SK-N-SH (cell line): ENCODE measurements around the gene ABLIM1. TPM values are rescaled to one million over a fixed set of nuclear protein-coding genes. Genes with fewer than 3 reads are reported as not detected.

Experiments
- CTCF ChIA-PET: fragments of 300-600, 350-600 bp; formaldehyde crosslinking; extraction: SDS; loops from one replicate; lab custom pipeline; 2021; lab: Yijun Ruan, JAX
- POLR2A ChIA-PET: fragments of 350-600 bp; sonication (Branson Sonifier 250); formaldehyde crosslinking; extraction: SDS; loops from one replicate; lab custom pipeline; 2020; ENCODE audit warnings: antibody characterized with exemption, inconsistent platforms; lab: Yijun Ruan, JAX
- DNase-seq: peaks from one replicate; pipeline ENCODE4 v3.0.0; 2012
- H2AFZ ChIP-seq: fragments of 200-600 bp; sonication (generic); 2 replicates; pipeline ENCODE4 v1.8.1; 2016; ENCODE audit warnings: antibody characterized with exemption, mild to moderate bottlenecking, low read depth
- H3F3A ChIP-seq: fragments of 200-600 bp; sonication (generic); replicated peaks from 2 replicates; pipeline ENCODE3; 2016; ENCODE audit warnings: antibody characterized with exemption, mild to moderate bottlenecking; ENCODE audit not compliant: insufficient read depth
- H3K27ac ChIP-seq, 2 experiments: fragments of 200-500 bp in 1 of 2; fragments of 200-600 bp in 1 of 2; sonication (Bioruptor generic) in 1 of 2; sonication (generic), shearing (Covaris generic) in 1 of 2; 2 replicates each; pipeline versions ENCODE4 v1.5.1 to v1.6.1; 2014 to 2016; ENCODE audit warnings: low read depth in 2 of 2, inconsistent platforms in 1 of 2, low read length in 1 of 2, mild to moderate bottlenecking in 1 of 2, mixed read lengths in 1 of 2
- H3K27me3 ChIP-seq: fragments of 200-600 bp; sonication (generic), shearing (Covaris generic); 2 replicates; pipeline ENCODE4 v1.6.1; 2016; ENCODE audit warnings: mixed run types; ENCODE audit not compliant: insufficient read depth
- H3K36me3 ChIP-seq, 2 experiments: fragments of 200-500 bp in 1 of 2; fragments of 200-600 bp in 1 of 2; sonication (Bioruptor generic) in 1 of 2; sonication (generic) in 1 of 2; replicated peaks in 1 of 2; 2 replicates each; pipeline versions ENCODE3 to v1.5.1; 2014 to 2016; ENCODE audit warnings: low read length in 1 of 2, mild to moderate bottlenecking in 1 of 2; ENCODE audit not compliant: insufficient read depth in 2 of 2, control insufficient read depth in 1 of 2
- H3K4me1 ChIP-seq, 2 experiments: fragments of 200-500 bp in 1 of 2; fragments of 200-600 bp in 1 of 2; sonication (Bioruptor generic) in 1 of 2; sonication (generic), shearing (Covaris generic) in 1 of 2; 2 replicates each; pipeline versions ENCODE4 v1.5.1 to v1.6.1; 2014 to 2016; ENCODE audit warnings: low read depth in 1 of 2, low read length in 1 of 2, mixed run types in 1 of 2; ENCODE audit not compliant: insufficient read depth in 2 of 2, control insufficient read depth in 1 of 2
- H3K4me2 ChIP-seq: fragments of 200-600 bp; sonication (generic), shearing (Covaris generic); 2 replicates; pipeline ENCODE4 v1.6.1; 2017; ENCODE audit warnings: mixed run types
- H3K4me3 ChIP-seq, 2 experiments: fragments of 200-500 bp in 1 of 2; fragments of 200-600 bp in 1 of 2; sonication (Bioruptor generic) in 1 of 2; sonication (generic), shearing (Covaris generic) in 1 of 2; 2 replicates each; pipeline versions ENCODE4 v1.5.1 to v1.8.1; 2014 to 2016; ENCODE audit warnings: low read depth in 2 of 2, inconsistent platforms in 1 of 2, low read length in 1 of 2, mild to moderate bottlenecking in 1 of 2, mixed read lengths in 1 of 2, moderate library complexity in 1 of 2
- H3K79me2 ChIP-seq: fragments of 200-600 bp; sonication (generic); 2 replicates; pipeline ENCODE4 v1.8.1; 2017; ENCODE audit warnings: mild to moderate bottlenecking; ENCODE audit not compliant: insufficient read depth
- H3K9ac ChIP-seq: fragments of 200-600 bp; sonication (generic); 2 replicates; pipeline ENCODE4 v1.6.1; 2017; ENCODE audit warnings: mixed run types
- H3K9me2 ChIP-seq: fragments of 200-600 bp; sonication (generic); 2 replicates; pipeline ENCODE4 v1.6.1; 2017; ENCODE audit warnings: mixed run types
- H3K9me3 ChIP-seq: fragments of 200-600 bp; sonication (generic); 2 replicates; pipeline ENCODE4 v1.6.1; 2017; ENCODE audit warnings: mixed run types, mild to moderate bottlenecking, moderate library complexity
- H4K20me1 ChIP-seq: fragments of 200-600 bp; sonication (generic); 2 replicates; pipeline ENCODE4 v1.6.1; 2017; ENCODE audit warnings: mild to moderate bottlenecking, mixed run types; ENCODE audit not compliant: insufficient read depth
- CHD2 ChIP-seq: fragments of 150-350 bp; IDR thresholded peaks from 2 replicates; pipeline ENCODE4 v1.6.1; 2018; ENCODE audit warnings: low read length; ENCODE audit not compliant: partially characterized antibody
- EP300 ChIP-seq, 2 experiments: IDR thresholded peaks; 2 replicates each; pipeline versions ENCODE4 v1.4.0 to v1.6.1; 2012; ENCODE audit warnings: borderline replicate concordance in 1 of 2, low read depth in 1 of 2, low read length in 1 of 2
- EZH2phosphoT487 ChIP-seq: fragments of 200-600 bp; sonication (generic); IDR thresholded peaks from 2 replicates; pipeline ENCODE4 v1.6.1; 2017; ENCODE audit warnings: low read depth, mixed run types, mild to moderate bottlenecking, antibody characterized with exemption, moderate library complexity, borderline replicate concordance
- FOSL2 ChIP-seq: IDR thresholded peaks from 2 replicates; pipeline ENCODE4 v1.4.0; 2012; ENCODE audit warnings: low read depth, mild to moderate bottlenecking, moderate library complexity, borderline replicate concordance
- FOXJ3 ChIP-seq: sonication (generic); formaldehyde crosslinking; IDR thresholded peaks from 2 replicates; pipeline ENCODE4 v1.5.1; 2020; ENCODE audit warnings: mild to moderate bottlenecking, missing genetic modification reagents
- GABPA ChIP-seq: IDR thresholded peaks from 2 replicates; pipeline ENCODE4 v1.4.0; 2012; ENCODE audit warnings: low read depth, mild to moderate bottlenecking
- MEF2A ChIP-seq: IDR thresholded peaks from 2 replicates; pipeline ENCODE4 v1.4.0; 2012; ENCODE audit warnings: low read depth, borderline replicate concordance
- MXI1 ChIP-seq: IDR thresholded peaks from 2 replicates; pipeline ENCODE4 v1.6.1; 2012; ENCODE audit warnings: mild to moderate bottlenecking, low read depth, low read length, improper control_type of control experiment
- NRF1 ChIP-seq: IDR thresholded peaks from 2 replicates; pipeline ENCODE4 v1.6.1; 2012; ENCODE audit warnings: low read depth, mild to moderate bottlenecking, low read length
- POLR2AphosphoS5 ChIP-seq: IDR thresholded peaks from 2 replicates; pipeline ENCODE4 v1.6.1; 2012; ENCODE audit warnings: low read depth, low read length
- RAD21 ChIP-seq: IDR thresholded peaks from 2 replicates; pipeline ENCODE4 v1.6.1; 2012; ENCODE audit warnings: mild to moderate bottlenecking, low read length
- RFX5 ChIP-seq: IDR thresholded peaks from 2 replicates; pipeline ENCODE4 v1.6.1; 2012; ENCODE audit warnings: mild to moderate bottlenecking, improper control_type of control experiment, low read length
- RXRA ChIP-seq: IDR thresholded peaks from 2 replicates; pipeline ENCODE4 v1.4.0; 2012; ENCODE audit warnings: low read depth, mild to moderate bottlenecking, borderline replicate concordance
- SIN3A ChIP-seq: IDR thresholded peaks from 2 replicates; pipeline ENCODE4 v1.6.1; 2012; ENCODE audit warnings: low read depth, mild to moderate bottlenecking, low read length, moderate library complexity, borderline replicate concordance
- TAF1 ChIP-seq: IDR thresholded peaks from 2 replicates; pipeline ENCODE4 v1.6.1; 2012; ENCODE audit warnings: low read depth, mild to moderate bottlenecking, low read length, moderate library complexity, borderline replicate concordance
- TCF12 ChIP-seq: IDR thresholded peaks from 2 replicates; pipeline ENCODE4 v1.4.0; 2012
- YY1 ChIP-seq: IDR thresholded peaks from 2 replicates; pipeline ENCODE4 v1.4.0; 2012; ENCODE audit warnings: low read depth, mild to moderate bottlenecking
- whole genome bisulfite sequencing: methylation state at CpG from one replicate; pipeline ENCODE4 v1.1.6; 2017; ENCODE audit warnings: low lambda C conversion rate; 5-methylcytosine and 5-hydroxymethylcytosine counted together
- polyA plus RNA-seq, 3 experiments: library from polyadenylated mRNA; depleted of rRNA; stranded (reverse); fragments of >200 nt; gene quantifications; 2 replicates each; pipeline ENCODE4 v1.2.3, GENCODE V29; 2012
- TF ChIP-seq, protein P1 (sequence below): fragments of 200-600 bp; sonication (generic); IDR thresholded peaks from 2 replicates; pipeline ENCODE4 v1.6.1; 2017; ENCODE audit warnings: antibody characterized with exemption, mild to moderate bottlenecking, moderate library complexity
- TF ChIP-seq, protein P2 (sequence below): IDR thresholded peaks from 2 replicates; pipeline ENCODE4 v1.4.0; 2012; ENCODE audit warnings: low read depth

Gene ABLIM1
- polyA plus RNA-seq, 1 of the 3 experiments (the other 2 are of a cell fraction) = 16.1 TPM

DNA sequence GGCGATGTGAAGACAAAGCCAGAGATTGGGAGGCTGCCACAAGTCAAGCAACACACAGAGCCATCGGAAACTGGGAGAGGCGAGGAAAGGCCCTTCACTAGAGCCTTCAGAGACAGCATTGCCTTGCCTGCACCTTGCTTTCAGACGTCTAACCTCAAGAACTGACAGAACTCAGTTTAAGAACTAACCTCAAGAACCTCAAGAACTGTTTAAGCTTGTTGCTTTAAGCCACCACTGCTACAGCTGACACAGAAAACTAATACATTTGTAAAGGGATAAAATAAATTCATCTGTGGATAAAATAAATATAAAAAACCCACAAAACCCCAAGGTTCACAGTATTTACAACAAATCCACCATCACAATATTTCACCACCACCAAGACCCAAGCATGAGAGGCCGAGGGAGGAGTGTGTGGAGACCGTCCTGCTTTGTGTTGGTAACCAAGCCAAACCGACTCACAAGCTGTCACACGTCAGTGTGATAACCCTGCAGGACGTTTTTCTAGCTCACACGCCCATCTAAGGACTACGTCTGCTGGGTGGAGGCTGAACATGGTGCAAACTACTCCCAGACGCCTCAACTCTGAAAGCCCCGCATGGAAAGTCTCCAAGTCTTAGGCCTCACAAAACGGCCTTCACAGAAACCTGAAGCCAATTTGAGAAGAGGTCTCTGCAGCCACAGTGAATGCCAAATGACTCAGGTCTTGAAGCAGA is 116.8 kb downstream of the ABLIM1 start:
- Histone ChIP-seq H3F3A (no peaks in the 10 kb centered on the region), H3K4me1 (no peaks in the 10 kb centered on the region), H3K9ac (no peak overlapping the region), H4K20me1 (no peaks in the 10 kb centered on the region), H3K9me3 (no peaks in the 10 kb centered on the region), H3K79me2 (no peaks in the 10 kb centered on the region), H3K36me3 (no peaks in the 10 kb centered on the region), H3K4me3 (no peak overlapping the region), H3K27me3 (no peaks in the 10 kb centered on the region), H3K27ac (no peak overlapping the region), H2AFZ (no peak overlapping the region), H3K9me2 (no peaks in the 10 kb centered on the region), H3K4me2 (no peak overlapping the region)
- 78% methylated on average over 14 of the region's 14 CpGs for WGBS
- no peak for DNase-seq
- ChIA-PET POLR2A (interaction anchor here (0.7 kb wide), 1 partner anchor 432 kb away, joined by 3 read pairs; no protein-coding TSS in a partner anchor), CTCF (interaction anchor here (0.7 to 6.2 kb wide), 7 partner anchors 9 to 1137 kb away, joined by 3 to 34 read pairs (median 3); no protein-coding TSS in a partner anchor)
- TF ChIP-seq RXRA = no peak
- TF ChIP-seq MXI1 = no peak
- TF ChIP-seq TAF1 = no peak
- no peak for TF ChIP-seq POLR2AphosphoS5
- no peak for TF ChIP-seq CHD2
- TF ChIP-seq, protein P1, sequence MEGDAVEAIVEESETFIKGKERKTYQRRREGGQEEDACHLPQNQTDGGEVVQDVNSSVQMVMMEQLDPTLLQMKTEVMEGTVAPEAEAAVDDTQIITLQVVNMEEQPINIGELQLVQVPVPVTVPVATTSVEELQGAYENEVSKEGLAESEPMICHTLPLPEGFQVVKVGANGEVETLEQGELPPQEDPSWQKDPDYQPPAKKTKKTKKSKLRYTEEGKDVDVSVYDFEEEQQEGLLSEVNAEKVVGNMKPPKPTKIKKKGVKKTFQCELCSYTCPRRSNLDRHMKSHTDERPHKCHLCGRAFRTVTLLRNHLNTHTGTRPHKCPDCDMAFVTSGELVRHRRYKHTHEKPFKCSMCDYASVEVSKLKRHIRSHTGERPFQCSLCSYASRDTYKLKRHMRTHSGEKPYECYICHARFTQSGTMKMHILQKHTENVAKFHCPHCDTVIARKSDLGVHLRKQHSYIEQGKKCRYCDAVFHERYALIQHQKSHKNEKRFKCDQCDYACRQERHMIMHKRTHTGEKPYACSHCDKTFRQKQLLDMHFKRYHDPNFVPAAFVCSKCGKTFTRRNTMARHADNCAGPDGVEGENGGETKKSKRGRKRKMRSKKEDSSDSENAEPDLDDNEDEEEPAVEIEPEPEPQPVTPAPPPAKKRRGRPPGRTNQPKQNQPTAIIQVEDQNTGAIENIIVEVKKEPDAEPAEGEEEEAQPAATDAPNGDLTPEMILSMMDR = no peak
- TF ChIP-seq, protein P2, sequence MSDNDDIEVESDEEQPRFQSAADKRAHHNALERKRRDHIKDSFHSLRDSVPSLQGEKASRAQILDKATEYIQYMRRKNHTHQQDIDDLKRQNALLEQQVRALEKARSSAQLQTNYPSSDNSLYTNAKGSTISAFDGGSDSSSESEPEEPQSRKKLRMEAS = no peak
- TF ChIP-seq SIN3A = no peak
- no peak for TF ChIP-seq NRF1
- TF ChIP-seq GABPA = no peak

DNA sequence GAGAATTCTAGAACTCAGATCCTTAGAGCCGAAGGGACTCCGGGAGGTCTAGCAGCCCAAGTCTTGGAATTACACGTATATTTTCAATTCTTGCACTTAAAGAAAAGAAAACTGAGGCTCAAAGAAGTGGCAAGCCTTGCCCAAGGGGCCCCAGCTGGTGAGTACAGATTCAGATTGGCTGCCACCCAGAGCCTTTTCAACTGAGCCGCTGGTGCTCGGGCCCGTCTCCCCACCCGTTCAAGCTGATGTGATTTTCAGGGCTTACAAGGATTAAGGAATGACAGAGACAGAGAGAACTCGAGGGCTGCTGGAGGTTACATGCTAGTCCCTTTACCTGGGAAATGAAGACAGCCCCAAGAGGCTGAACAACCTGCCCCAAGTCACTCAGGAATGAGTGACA is 117.8 kb downstream of the ABLIM1 start:
- Histone ChIP-seq H3K27me3 (no peaks in the 10 kb centered on the region), H2AFZ (no peak overlapping the region), H3K9ac (no peak overlapping the region), H3K4me1 (no peaks in the 10 kb centered on the region), H3F3A (no peaks in the 10 kb centered on the region), H3K4me3 (no peak overlapping the region), H3K27ac (no peak overlapping the region), H3K79me2 (no peaks in the 10 kb centered on the region), H4K20me1 (no peaks in the 10 kb centered on the region), H3K36me3 (no peaks in the 10 kb centered on the region), H3K9me3 (no peaks in the 10 kb centered on the region), H3K9me2 (no peaks in the 10 kb centered on the region), H3K4me2 (no peak overlapping the region)
- TF ChIP-seq EZH2phosphoT487 = no peak
- TF ChIP-seq RFX5 = no peak
- no peak for TF ChIP-seq FOSL2
- no peak for TF ChIP-seq YY1
- no peak for TF ChIP-seq TCF12
- no peak for TF ChIP-seq MEF2A
- TF ChIP-seq RAD21 = no peak
- no peak for TF ChIP-seq EP300 (IDR thresholded peaks at IDR 0.05; ENCODE audit: borderline replicate concordance in 1 of 2, low read depth in 1 of 2, low read length in 1 of 2)
- no peak for TF ChIP-seq FOXJ3 (CRISPR knock-in tag)
- ChIA-PET POLR2A (no interaction called here), CTCF (interaction anchor here (1.5 to 3.3 kb wide), 3 partner anchors 8 to 69 kb away, joined by 7 to 15 read pairs (median 8); no protein-coding TSS in a partner anchor)
- DNase-seq = no peak
- 70% methylated on average over 6 of the region's 8 CpGs for WGBS
